GM18909 (cell line): Measurements from ENCODE around the gene SMG1.
"Not testable (repeated sequence)": the region's sequence is repeated elsewhere in the genome, so short reads cannot be mapped to it uniquely, and the experiment has no call there.

Source experiments
- ATAC-seq: cut with Tn5 transposase; IDR thresholded peaks from one replicate; pipeline ENCODE4 v1.9.1; 2021; ENCODE audit warnings: mild to moderate bottlenecking; ENCODE audit not compliant: unreplicated experiment, poor library complexity

The SMG1 gene

GRCh38 chr16:18803569-18804462 is 122.4 kb downstream of the SMG1 start:
- no peak for ATAC-seq

DNA sequence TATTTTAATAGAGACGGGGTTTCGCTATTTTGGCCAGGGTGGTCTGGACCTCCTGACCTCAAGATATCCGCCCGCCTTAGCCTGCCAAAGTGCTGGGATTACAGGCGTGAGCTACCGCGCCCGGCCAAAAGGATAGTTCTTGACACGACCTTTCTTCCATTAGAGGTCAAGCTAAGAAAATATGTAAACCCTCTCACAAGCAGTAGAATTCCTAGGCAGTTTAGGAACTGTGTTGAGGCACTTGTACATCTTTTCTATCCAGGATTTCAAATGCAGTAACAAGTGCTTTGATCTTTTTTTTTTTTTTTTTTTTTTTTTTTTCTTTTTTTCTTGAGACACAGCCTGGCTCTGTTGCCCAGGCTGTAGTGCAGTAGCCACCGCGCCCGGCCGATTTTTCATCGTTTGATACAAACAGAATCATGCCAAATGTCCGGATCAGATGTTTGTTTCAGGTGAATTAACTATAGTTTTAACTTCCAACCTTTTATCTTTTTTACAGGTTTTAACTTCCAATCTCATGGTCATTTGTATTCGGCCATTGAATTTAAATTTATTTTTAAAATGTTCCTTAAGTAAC is 123.4 kb downstream of the SMG1 start:
- ATAC-seq = no peak

GRCh38 chr16:18801145-18801972 is 124.8 kb downstream of the SMG1 start, which contains the start of gene ARL6IP1:
Gene ARL6IP1 (minus strand): TSS chr16:18801549. CDS start chr16:18801466, 83 bp downstream.
- peak; percentile 95 for ATAC-seq

- no peak for ATAC-seq
Observed at GRCh38 chr16:18800775-18801144, 125.4 kb downstream of the SMG1 start.

GRCh38 chr16:18800293-18800692 is 125.9 kb downstream of the SMG1 start:
- ATAC-seq = no peak

DNA sequence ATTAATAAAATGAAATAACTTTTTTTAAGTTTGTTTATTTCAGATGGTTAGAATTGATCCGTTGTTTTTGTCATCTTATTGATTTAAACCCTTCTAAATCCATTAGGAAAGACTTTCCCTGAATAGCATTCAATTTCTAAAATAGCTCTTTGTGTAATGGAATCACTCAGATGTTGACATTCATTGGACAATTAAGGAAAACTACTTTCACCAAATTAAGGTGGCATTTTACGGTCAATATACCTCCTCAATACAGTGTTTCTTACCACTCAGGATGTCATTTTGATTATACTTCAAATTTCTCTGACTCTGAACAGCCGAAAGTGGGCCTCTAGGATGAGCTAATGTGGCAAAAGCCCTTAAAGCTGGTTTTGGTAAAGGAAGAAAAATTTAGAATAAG is 126.7 kb downstream of the SMG1 start:
- no peak for ATAC-seq

- no peak for ATAC-seq
Observed at GRCh38 chr16:18797746-18798145, 128.5 kb downstream of the SMG1 start.

DNA sequence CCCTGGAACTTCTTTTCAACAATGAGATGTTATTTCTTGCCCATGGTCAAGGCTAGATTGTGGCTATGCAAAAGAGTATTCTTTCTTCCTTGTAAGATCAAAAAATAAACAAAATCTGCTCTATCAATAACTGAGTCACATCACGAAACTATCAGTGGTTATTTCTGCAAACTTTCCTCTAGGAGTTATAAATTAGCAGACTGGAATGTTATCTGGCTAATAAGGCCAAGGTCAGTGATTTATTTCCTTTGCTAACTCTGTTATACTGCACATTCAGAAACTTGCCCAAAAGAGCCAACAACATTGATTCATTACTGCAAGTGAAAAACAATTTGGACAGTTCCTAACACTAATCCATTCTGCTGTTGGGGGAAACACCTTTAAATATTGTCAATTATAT is 129.8 kb downstream of the SMG1 start:
- no peak for ATAC-seq

- no peak for ATAC-seq
Observed at GRCh38 chr16:18792836-18793433, 133.3 kb downstream of the SMG1 start.

DNA sequence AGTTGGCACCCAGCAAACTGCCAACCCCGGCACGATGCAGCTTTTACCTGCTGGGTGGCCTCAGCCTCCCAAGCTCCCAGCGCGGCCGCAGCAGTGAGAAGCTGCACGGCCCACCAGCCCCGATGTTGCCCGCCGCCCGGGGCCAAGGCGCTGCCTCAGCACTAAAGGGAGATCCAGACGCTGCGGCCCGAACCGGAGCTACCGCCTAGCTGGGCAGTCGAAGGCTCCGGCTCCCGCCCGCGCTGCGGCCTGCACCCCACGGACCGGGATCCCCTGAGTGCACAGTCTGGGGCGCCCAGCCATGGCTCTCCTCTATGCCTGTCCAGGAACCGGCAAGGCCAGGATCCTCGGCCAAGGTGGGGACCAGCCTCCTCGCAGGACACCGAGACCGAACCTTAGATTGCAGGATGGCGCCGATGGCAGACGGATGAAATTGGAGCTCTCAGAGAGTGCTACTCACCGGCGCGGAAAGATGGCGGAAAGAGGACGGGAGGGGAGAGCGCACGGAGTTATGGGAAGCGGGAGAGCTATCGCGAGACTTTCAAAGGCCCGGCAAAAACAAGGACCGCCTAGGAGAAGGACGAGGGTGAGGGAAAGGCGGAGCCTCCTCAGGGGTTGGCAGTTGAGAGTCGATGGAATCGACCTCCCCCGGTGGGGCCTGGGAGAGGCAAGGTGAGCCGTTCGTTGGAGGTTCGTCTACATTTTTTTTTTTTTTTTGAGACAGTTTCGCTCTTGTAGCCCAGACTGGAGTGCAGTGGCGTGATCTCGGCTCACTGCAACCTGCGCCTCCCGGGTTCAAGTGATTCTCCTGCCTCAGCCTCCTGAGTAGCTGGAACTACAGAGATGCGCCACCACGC is 136.1 kb downstream of the SMG1 start, which contains the start of gene RPS15A:
Gene RPS15A, minus strand, starts transcription at position 485 of the 857 bp plus-strand sequence. CDS start 1,221 bp downstream, outside the sequence.
- ATAC-seq = peak; percentile 92

DNA sequence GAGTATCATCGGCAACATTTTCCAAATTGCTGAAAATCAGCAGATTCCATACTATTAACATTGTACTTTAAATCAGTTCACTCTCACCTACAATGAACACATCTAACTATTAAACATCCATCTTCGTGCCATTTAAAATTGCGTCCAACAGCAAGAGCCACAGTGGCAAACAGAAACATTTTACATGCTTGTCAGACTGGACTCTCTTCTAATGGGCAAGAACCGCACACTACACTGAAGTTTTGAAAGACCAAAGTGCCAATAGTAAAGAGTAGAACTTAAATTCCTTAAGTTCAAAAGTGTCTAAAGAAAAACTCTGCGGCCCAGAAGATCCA is 136.7 kb downstream of the SMG1 start:
- ATAC-seq = no peak

- ATAC-seq = no peak
Observed at GRCh38 chr16:18788828-18789514, 137.2 kb downstream of the SMG1 start.

GRCh38 chr16:18784917-18785623 is 141.1 kb downstream of the SMG1 start:
- ATAC-seq = no peak

DNA sequence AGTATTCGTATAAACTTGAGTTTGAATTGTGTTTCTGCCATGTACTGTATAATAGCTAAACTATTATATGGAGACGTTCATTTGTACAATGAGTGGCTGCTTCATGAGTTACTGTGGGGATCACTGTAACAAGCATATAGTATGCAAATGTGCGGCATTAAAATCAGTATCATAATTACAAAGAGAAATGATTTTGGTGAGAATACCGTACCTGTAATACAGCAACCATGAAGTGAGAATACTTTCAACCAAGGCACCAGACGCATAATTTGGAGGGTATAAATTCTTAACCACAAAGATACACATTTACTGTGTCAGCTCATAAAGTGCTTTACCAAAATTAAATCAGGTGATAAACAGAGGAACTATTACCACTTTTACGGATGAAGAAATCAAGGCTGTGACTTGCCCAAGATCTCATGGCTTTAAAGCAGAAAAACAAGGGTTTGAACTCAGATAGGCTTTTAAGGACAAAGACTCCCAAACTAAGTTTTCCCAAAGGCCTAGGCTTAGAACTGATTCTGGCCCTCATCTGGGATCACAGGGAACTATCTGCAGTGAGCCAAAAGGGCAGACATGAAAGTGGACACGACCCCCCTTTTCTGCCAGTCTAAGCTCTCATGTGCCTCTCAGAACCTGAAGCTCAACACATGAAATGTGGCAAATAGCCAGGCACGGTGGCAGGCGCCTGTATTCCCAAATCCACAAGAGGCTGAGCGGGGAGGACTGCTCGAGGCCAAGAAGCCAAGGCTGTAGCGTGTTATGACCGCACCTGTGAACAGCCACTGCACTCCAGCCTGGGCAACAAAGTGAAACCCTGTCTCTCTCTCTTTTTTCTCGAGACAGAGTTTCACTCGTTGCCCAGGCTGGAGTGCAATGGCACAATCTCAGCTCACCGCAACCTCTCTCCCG is 142.5 kb downstream of the SMG1 start:
- ATAC-seq = no peak

GRCh38 chr16:18782697-18783429 is 143.3 kb downstream of the SMG1 start:
- no peak for ATAC-seq

- not testable (repeated sequence) for ATAC-seq
Observed at GRCh38 chr16:18781232-18781631, 145.0 kb downstream of the SMG1 start.
